Subcutaneous abdominal adipose tissue (tissue), 5 donors: Measurements from ENCODE around the gene FOS.

Experiments used
- H3K27ac ChIP-seq: one replicate; pipeline ENCODE4 v1.7.0; 2013; ENCODE audit warnings: low read depth, mild to moderate bottlenecking, inconsistent platforms, low read length, moderate library complexity
- H3K27me3 ChIP-seq, 5 donors: one replicate each; pipeline ENCODE4 v1.7.0; 2013; ENCODE audit warnings: low read length in 5 of 5, inconsistent platforms in 1 of 5; ENCODE audit not compliant: control insufficient read depth in 5 of 5, insufficient read depth in 4 of 5
- H3K36me3 ChIP-seq, 5 donors: one replicate each; pipeline ENCODE4 v1.7.0; 2013; ENCODE audit warnings: low read length in 5 of 5; ENCODE audit not compliant: control insufficient read depth in 5 of 5, insufficient read depth in 5 of 5
- H3K4me1 ChIP-seq, 5 donors: one replicate each; pipeline ENCODE4 v1.7.0; 2013; ENCODE audit warnings: low read length in 5 of 5, mild to moderate bottlenecking in 3 of 5, moderate library complexity in 1 of 5; ENCODE audit not compliant: control insufficient read depth in 5 of 5, insufficient read depth in 5 of 5
- H3K4me3 ChIP-seq, 5 donors: one replicate each; pipeline ENCODE4 v1.7.0; 2013; ENCODE audit warnings: low read length in 5 of 5, low read depth in 1 of 5
- H3K9ac ChIP-seq, 5 donors: one replicate each; pipeline ENCODE4 v1.7.0; 2013; ENCODE audit warnings: low read length in 5 of 5, mild to moderate bottlenecking in 4 of 5, moderate library complexity in 3 of 5
- H3K9me3 ChIP-seq, 5 donors: one replicate each; pipeline ENCODE4 v1.7.0; 2013; ENCODE audit warnings: low read length in 5 of 5; ENCODE audit not compliant: control insufficient read depth in 5 of 5
- donor health status: healthy.
- donor health status: healthy.
- donor health status: healthy.
- donor health status: healthy.
- donor health status: healthy.

The FOS gene

DNA sequence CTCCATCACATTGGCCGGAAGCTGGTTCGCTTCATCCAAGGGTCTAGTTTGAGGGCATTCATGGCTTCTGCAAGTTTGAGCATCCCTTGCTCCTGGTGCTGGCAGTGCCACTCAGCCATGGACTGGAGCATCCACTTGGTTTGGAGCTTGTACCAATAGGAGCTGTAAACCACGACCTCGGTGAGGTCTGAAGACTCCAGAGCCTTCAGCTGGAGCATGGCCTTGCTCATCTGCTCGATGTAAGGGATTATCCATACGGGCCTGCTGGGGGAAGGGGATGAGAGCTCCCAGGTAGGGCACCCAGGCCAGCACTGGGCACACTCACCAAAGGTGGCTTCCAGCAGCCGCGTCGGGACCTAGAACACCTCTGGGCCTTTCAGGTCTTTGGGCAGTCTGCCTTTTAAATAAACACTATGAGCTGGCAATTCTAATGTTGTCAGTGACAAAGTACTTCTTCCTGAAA lies 13.5 kb downstream of the FOS start:
- H3K27me3 ChIP-seq, result no peaks in the 10 kb centered on the region
- no peaks in the 10 kb centered on the region for H3K9me3 ChIP-seq

DNA sequence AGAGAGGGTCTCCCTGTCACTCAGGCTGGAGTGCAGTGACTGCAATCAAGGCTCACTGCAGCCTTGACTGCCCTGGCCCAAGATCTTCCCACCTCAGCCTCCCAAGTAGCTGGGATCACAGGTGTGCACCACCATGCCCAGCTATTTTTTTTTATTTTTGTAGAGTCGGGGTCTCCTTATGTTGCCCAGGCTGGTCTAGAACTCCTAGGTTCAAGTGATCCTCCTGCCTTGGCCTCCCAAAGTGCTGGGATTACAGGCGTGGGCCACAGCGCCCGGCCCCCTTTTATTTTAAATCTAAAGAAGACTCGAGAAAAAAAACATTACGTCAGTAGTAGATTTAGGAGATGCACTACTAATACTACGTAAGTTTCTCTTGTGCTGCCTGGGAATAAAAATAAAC lies 14.3 kb downstream of the FOS start:
- H3K27ac ChIP-seq, result no peak overlapping the region
- H3K9me3 ChIP-seq, result no peaks in the 10 kb centered on the region
- H3K36me3 ChIP-seq, result no peaks in the 10 kb centered on the region
- no peaks in the 10 kb centered on the region for H3K27me3 ChIP-seq
- H3K9ac ChIP-seq, result no peak overlapping the region
- H3K4me3 ChIP-seq, result no peak overlapping the region
- peaks cover 7 to 47% (median 30%) of the 10 kb centered on the region in 5 donors for H3K4me1 ChIP-seq

More for the DNA sequence above, 13.5 kb downstream of the FOS start:
- H3K36me3 ChIP-seq, result no peaks in the 10 kb centered on the region
- H3K9ac ChIP-seq, result no peak overlapping the region
- no peak overlapping the region for H3K4me3 ChIP-seq
- H3K4me1 ChIP-seq, result peaks cover 6 to 45% (median 29%) of the 10 kb centered on the region in 5 donors
- no peak overlapping the region for H3K27ac ChIP-seq

DNA sequence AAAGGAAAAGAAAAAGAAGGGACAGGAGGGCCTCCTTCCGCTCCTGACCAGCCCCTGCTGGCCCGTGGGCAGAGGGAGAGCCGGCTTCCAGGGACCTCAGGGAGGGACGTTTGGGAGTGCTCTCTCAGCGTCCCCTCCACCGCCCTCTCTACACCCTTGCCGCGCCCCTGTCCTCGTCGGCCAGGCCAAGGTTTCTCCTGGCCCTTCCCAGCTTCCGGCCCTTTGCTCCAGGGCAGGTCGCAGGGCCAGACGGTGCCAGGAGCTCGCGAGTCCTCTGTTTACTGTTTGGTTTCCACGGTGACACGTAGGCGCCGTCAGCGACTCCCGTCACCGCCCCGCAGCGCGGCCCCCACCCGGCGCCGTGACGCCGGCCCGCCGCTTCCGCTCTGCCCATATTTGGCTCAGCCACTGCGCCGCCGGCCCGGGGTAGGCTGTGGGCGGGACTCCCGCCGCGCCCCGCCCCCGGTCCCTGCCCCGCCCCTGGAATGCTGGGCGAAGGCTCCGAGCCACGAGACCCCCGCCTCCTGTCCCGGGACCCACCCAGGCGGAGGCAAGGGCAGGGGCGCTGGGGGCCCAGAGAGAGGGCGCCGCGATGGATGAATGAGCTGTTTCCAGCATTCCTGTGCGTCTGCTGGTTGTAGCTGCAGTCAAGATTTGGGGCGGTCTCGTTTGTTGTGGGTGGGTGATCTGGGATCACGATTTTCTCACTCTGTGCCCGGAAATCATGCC lies 15.5 kb downstream of the FOS start:
- peaks cover 15 to 55% (median 36%) of the 10 kb centered on the region in 5 donors for H3K4me1 ChIP-seq
- H3K36me3 ChIP-seq, result no peaks in the 10 kb centered on the region
- H3K9ac ChIP-seq, result peak overlapping the region; percentile 78 to 92 (median 82)
- no peaks in the 10 kb centered on the region for H3K27me3 ChIP-seq
- peak overlapping the region; percentile 94 for H3K27ac ChIP-seq
- H3K4me3 ChIP-seq, result peak overlapping the region; percentile 55 to 90 (median 73)
- no peaks in the 10 kb centered on the region for H3K9me3 ChIP-seq

DNA sequence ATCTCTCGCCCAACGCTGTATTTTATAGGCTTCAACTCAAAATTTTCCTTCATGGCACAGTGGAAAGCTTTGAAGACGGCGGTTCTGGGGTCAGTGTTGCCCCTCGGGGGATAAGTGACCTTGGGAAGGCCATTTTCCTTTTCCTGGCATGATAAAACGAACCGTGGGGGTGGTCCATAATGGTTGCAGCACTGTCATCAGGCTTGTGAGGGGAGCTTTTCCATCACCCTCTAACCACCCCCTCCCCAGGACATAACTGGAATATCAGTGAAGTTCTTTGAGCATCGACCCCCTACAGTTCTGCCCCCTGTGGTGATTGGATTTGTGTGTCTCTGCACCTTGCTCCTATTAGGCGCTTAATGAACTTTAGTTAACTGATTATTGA lies 16.0 kb downstream of the FOS start:
- Histone ChIP-seq H3K4me3 (peak overlapping the region; percentile 55 to 90 (median 73)), H3K27me3 (no peaks in the 10 kb centered on the region), H3K36me3 (no peaks in the 10 kb centered on the region), H3K4me1 (peaks cover 15 to 60% (median 42%) of the 10 kb centered on the region in 5 donors), H3K9me3 (no peaks in the 10 kb centered on the region), H3K27ac (peak overlapping the region; percentile 94), H3K9ac (peak overlapping the region; percentile 78 to 92 (median 82))

DNA sequence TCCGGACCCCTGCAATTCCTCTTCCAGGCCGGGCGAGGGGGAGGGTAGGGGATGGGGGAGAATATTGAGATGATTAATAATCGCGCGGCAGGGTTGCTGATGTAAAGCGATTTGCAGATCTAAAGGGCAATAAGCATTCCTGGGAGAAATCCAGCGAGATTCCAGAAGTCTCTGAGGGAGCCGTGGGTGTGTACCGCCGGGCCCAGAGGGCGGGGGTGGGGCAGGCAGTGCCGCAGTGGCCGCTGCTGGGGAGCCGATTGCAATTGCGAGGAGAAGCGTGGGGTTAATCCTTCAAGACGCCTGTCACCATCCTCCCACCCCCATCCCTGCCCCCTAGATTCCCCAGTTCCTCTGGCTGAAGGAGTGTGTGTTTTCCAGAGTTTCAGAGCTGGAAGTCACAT lies 16.4 kb downstream of the FOS start:
- Histone ChIP-seq H3K9ac (peak overlapping the region; percentile 78 to 92 (median 82)), H3K9me3 (no peaks in the 10 kb centered on the region), H3K36me3 (no peaks in the 10 kb centered on the region), H3K4me3 (peak overlapping the region; percentile 55 to 90 (median 73)), H3K27me3 (no peaks in the 10 kb centered on the region), H3K27ac (peak overlapping the region; percentile 94), H3K4me1 (peaks cover 15 to 64% (median 46%) of the 10 kb centered on the region in 5 donors)

DNA sequence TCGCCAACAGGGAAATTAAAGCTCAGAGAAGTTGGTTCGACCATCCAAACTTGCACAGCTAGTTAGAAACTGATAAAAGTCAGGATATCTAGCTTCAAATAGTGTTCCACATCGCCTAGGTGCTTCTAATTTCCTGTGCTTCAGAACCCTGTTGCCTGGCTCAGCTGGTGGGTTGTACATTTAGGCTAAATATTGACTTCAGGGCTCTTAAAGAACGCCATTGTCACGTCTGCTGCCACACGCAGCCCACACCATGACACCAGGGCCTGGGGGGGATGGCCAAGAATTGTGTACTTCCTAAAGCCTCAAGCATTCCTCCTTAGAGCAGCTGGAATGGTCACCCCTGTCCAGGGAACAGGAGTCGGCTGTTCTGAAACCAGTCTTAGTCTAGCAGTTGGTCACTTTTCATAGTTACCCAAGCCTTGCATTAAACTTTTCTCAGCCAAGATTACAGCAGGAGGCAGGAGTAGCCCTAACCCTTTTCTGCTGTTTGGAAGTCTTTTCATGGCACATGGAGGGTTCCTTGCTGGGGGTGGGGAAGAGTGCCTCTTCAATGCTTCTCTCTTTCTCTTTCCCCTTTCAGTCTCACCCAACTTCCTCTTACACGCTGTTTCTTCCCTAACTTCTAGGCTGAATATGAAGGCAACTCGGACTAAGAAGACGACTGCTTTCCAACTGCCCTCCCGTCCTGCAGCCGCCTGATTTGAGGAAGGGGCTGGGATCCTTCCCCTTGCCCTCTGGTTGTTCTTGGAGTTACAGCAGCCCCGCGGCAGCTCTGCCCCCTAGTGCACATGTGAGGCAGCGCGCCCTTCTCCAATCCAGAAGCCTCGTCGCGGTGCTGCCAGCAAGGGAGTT lies 17.1 kb downstream of the FOS start:
- H3K27ac ChIP-seq, result peak overlapping the region; percentile 94
- H3K4me3 ChIP-seq, result peak overlapping the region; percentile 55 to 90 (median 73)
- H3K27me3 ChIP-seq, result no peaks in the 10 kb centered on the region
- no peaks in the 10 kb centered on the region for H3K9me3 ChIP-seq
- peak overlapping the region; percentile 78 to 92 (median 81) for H3K9ac ChIP-seq
- peaks cover 15 to 70% (median 53%) of the 10 kb centered on the region in 5 donors for H3K4me1 ChIP-seq
- H3K36me3 ChIP-seq, result no peaks in the 10 kb centered on the region

DNA sequence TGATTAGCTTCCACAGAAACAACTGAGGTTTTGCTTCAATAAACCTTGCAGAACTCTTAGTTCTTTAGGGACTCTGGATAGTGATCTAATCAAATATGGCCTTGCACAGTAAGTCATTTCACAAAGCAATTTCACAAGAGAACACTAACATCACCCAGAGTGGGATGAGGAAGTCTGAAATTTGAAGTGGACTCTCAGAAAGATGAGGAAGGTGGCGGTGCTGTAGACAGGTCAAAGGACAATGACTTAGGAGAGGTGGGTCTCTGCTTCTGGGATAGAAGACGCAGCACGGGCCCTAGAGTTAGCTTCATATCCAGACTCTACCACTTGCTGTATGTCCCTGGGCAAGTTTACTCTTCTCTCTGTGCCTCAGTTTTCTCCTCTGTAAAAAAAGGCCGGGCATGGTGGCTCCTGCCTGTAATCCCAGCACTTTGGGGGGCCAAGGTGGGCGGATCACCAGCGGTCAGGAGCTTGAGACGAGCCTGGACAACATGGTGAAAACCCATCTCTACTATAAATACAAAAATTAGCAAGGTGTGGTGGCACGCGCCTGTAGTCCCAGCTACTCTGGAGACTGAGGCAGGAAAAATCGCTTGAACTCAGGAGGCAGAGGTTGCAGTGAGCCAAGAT lies 18.9 kb downstream of the FOS start:
- Histone ChIP-seq H3K9ac (peak overlapping the region in 1 of 5 donors; percentile 11), H3K36me3 (no peaks in the 10 kb centered on the region), H3K27me3 (no peaks in the 10 kb centered on the region), H3K9me3 (no peaks in the 10 kb centered on the region), H3K4me3 (no peak overlapping the region), H3K4me1 (peaks cover 19 to 88% (median 69%) of the 10 kb centered on the region in 5 donors), H3K27ac (peak overlapping the region; percentile 84)

DNA sequence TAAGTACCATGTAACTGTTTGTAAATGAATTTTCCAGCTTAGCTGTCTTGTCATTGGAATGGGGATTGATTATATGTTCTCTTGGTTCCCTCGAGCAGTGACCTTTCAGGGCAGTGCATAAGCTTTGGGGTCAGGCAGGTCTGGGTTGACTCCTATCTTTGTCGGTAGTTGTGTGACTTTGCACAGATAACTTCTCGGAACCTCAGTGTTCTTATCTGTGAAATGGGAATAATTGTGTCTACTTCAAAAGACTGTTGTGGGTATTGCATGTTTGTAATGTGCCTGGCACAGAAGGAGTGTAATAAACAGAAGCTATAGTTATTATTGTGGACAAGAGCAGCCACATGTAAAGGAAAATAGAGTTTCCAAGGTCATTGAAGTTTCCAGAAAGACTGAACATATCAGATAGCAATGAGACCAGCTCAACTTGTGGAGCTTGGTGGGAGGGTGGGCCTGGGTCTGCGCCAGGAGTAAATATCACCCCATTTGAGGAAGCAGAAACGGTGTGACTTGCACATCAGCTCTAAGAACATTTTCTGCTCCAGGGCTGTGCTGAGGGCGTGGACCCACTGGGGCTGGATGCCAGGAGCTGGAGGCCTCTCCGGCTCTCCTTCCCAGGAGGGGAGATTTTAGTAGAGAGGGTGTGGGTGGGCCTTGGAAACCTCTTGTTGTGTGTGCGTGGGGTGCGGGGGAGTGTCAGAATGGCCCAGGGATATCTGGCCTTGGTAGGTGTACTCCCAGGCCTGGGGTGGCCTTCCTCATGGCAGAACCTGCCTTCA lies 19.7 kb downstream of the FOS start:
- peak overlapping the region in 2 of 5 donors; percentile 2 to 28 for H3K9ac ChIP-seq
- peak overlapping the region; percentile 84 for H3K27ac ChIP-seq
- H3K4me3 ChIP-seq, result peak overlapping the region in 1 of 5 donors; percentile 9
- H3K36me3 ChIP-seq, result no peaks in the 10 kb centered on the region
- H3K4me1 ChIP-seq, result peaks cover 19 to 91% (median 72%) of the 10 kb centered on the region in 5 donors
- H3K9me3 ChIP-seq, result no peaks in the 10 kb centered on the region
- H3K27me3 ChIP-seq, result no peaks in the 10 kb centered on the region

DNA sequence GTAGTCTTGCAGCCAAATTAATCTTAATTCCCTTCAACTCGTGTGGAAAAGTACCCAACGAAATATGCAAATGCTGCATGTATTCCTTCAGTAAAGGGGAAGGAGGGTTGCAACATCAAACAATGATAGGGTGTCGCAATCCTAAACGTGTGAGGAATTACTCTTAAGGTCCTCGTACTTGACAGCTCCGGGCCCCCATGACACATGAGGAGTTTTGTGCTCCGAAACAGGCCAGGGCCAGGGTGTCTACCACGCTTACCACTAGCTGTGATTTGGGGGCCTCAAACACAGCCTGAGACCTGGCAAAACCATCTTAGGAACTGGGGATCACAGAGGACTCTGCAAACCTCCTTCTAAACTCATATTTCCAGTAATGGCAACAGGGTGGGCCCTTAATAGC lies 20.4 kb downstream of the FOS start:
- Histone ChIP-seq H3K4me1 (peaks cover 19 to 88% (median 70%) of the 10 kb centered on the region in 5 donors), H3K27ac (peak overlapping the region; percentile 84), H3K36me3 (no peaks in the 10 kb centered on the region), H3K9ac (peak overlapping the region in 2 of 5 donors; percentile 2 to 13), H3K4me3 (no peak overlapping the region), H3K27me3 (no peaks in the 10 kb centered on the region), H3K9me3 (no peaks in the 10 kb centered on the region)
